SU-DHL-6 (cell line): Measurements from ENCODE around the gene ABCB4.

ENCODE experiments used
- CTCF ChIP-seq: fragments of 200-600 bp; sonication (generic); IDR thresholded peaks from one replicate; pipeline ENCODE4 v1.5.1; 2017; ENCODE audit warnings: antibody characterized with exemption, mild to moderate bottlenecking, low read length, moderate library complexity; ENCODE audit not compliant: insufficient read depth, poor library complexity, severe bottlenecking
- EZH2phosphoT487 ChIP-seq: fragments of 200-600 bp; sonication (generic), shearing (Covaris generic); conservative IDR thresholded peaks from 2 replicates; pipeline ENCODE4 v1.6.1; 2018; ENCODE audit warnings: mild to moderate bottlenecking, antibody characterized with exemption, low read length, moderate library complexity, mixed read lengths

- peak; percentile 47 for TF ChIP-seq CTCF
- no peak for TF ChIP-seq EZH2phosphoT487
Observed at GRCh38 chr7:87506246-87507180, 31.0 kb upstream of the ABCB4 start.
